IMR-90 (cell line): ENCODE results near the gene HDAC10.

Source experiments
- BHLHE40 ChIP-seq: fragments of 150-350 bp; IDR thresholded peaks from 2 replicates; pipeline ENCODE4 v1.6.1; 2016; ENCODE audit warnings: mild to moderate bottlenecking, low read depth, low read length
- CEBPB ChIP-seq: IDR thresholded peaks from 2 replicates; pipeline ENCODE4 v1.6.1; 2012; ENCODE audit warnings: low read depth, low read length, improper control_type of control experiment
- CTCF ChIP-seq: conservative IDR thresholded peaks from 2 replicates; pipeline ENCODE4 v1.5.1; 2012; ENCODE audit warnings: mild to moderate bottlenecking, low read depth, low read length, improper control_type of control experiment
- ELK1 ChIP-seq: fragments of 150-350 bp; IDR thresholded peaks from 2 replicates; pipeline ENCODE4 v1.6.1; 2016; ENCODE audit warnings: low read depth, mild to moderate bottlenecking, low read length, moderate library complexity, borderline replicate concordance
- FOS ChIP-seq: fragments of 150-350 bp; IDR thresholded peaks from 2 replicates; pipeline ENCODE4 v1.6.1; 2016; ENCODE audit warnings: low read depth, low read length
- MAFK ChIP-seq: IDR thresholded peaks from 2 replicates; pipeline ENCODE4 v1.6.1; 2012; ENCODE audit warnings: low read depth, low read length, improper control_type of control experiment
- MAZ ChIP-seq: IDR thresholded peaks from 2 replicates; pipeline ENCODE4 v1.6.1; 2012; ENCODE audit warnings: low read depth, mild to moderate bottlenecking, low read length, improper control_type of control experiment, moderate library complexity, borderline replicate concordance
- MXI1 ChIP-seq: IDR thresholded peaks from 2 replicates; pipeline ENCODE4 v1.6.1; 2012; ENCODE audit warnings: low read depth, mild to moderate bottlenecking, low read length, moderate library complexity, borderline replicate concordance
- NFE2L2 ChIP-seq: fragments of 150-350 bp; IDR thresholded peaks from 2 replicates; pipeline ENCODE4 v1.6.1; 2016; ENCODE audit warnings: low read depth, mild to moderate bottlenecking, low read length
- POLR2A ChIP-seq: IDR thresholded peaks from 2 replicates; pipeline ENCODE4 v1.6.1; 2012; ENCODE audit warnings: mild to moderate bottlenecking, low read depth, low read length
- RAD21 ChIP-seq: IDR thresholded peaks from 2 replicates; pipeline ENCODE4 v1.6.1; 2012; ENCODE audit warnings: low read length, improper control_type of control experiment
- RCOR1 ChIP-seq: IDR thresholded peaks from 2 replicates; pipeline ENCODE4 v1.6.1; 2012; ENCODE audit warnings: mild to moderate bottlenecking, low read length, improper control_type of control experiment; ENCODE audit not compliant: insufficient replicate concordance
- RFX5 ChIP-seq: IDR thresholded peaks from 2 replicates; pipeline ENCODE4 v1.8.0; 2012; ENCODE audit warnings: low read depth, mild to moderate bottlenecking, low read length, moderate library complexity
- SMC3 ChIP-seq: fragments of 150-350 bp; IDR thresholded peaks from 2 replicates; pipeline ENCODE4 v1.6.1; 2016; ENCODE audit warnings: low read depth, mild to moderate bottlenecking, antibody characterized with exemption, low read length, moderate library complexity

- no peak for TF ChIP-seq CTCF
- TF ChIP-seq CEBPB = no peak
- TF ChIP-seq FOS = no peak
- no peak for TF ChIP-seq RCOR1
- TF ChIP-seq NFE2L2 = no peak
- TF ChIP-seq ELK1 = no peak
- TF ChIP-seq MAFK = no peak
- no peak for TF ChIP-seq MXI1
- no peak for TF ChIP-seq SMC3
- TF ChIP-seq RFX5 = no peak
- no peak for TF ChIP-seq POLR2A
- no peak for TF ChIP-seq RAD21
- TF ChIP-seq BHLHE40 = no peak
- no peak for TF ChIP-seq MAZ
Measured at GRCh38 chr22:50245214-50246072, 5.6 kb downstream of the HDAC10 start.
